Left lung (tissue), 10 donors: Measurements from ENCODE around the gene CHCHD1. TPM values are rescaled to one million over a fixed set of nuclear protein-coding genes. Genes with fewer than 3 reads are reported as not detected.
A peak's percentile ranks its signal among the peaks of the same experiment; 100 is the strongest.
"Not testable (repeated sequence)": the region's sequence is repeated elsewhere in the genome, so short reads cannot be mapped to it uniquely, and the experiment has no call there.

Experiments used
- ATAC-seq: fragments of 200-7000 bp; cut with Tn5 transposase; one replicate; pipeline ENCODE4 v1.9.1; 2020; ENCODE audit warnings: moderate library complexity
- DNase-seq, 4 donors: peaks; one replicate each; pipeline ENCODE4 v3.0.0-alpha.2; 2013 to 2020
- H3K27ac ChIP-seq, 2 donors: fragments of 200-600 bp; sonication (generic) in 1 of 2; one replicate each; pipeline versions ENCODE4 v1.5.0 to v1.8.0; 2020 to 2021
- H3K27me3 ChIP-seq, 2 donors: fragments of 200-600 bp; sonication (generic) in 1 of 2; one replicate each; pipeline versions ENCODE4 v1.5.0 to v1.8.0; 2020 to 2021
- H3K36me3 ChIP-seq, 2 donors: fragments of 200-600 bp; sonication (generic) in 1 of 2; one replicate each; pipeline versions ENCODE4 v1.5.0 to v1.8.0; 2020 to 2021
- H3K4me1 ChIP-seq, 2 donors: fragments of 200-600 bp; one replicate each; pipeline ENCODE4 v1.8.0; 2021
- H3K4me3 ChIP-seq, 2 donors: fragments of 200-600 bp; sonication (generic) in 1 of 2; one replicate each; pipeline versions ENCODE4 v1.5.0 to v1.8.0; 2020 to 2021; ENCODE audit warnings: mild to moderate bottlenecking in 1 of 2
- H3K9me3 ChIP-seq, 2 donors: fragments of 200-600 bp; sonication (generic) in 1 of 2; one replicate each; pipeline versions ENCODE4 v1.5.0 to v1.8.0; 2020 to 2021
- intact Hi-C, 2 donors: fragments of 100-400 bp; cut with DNase I; formaldehyde crosslinking; loops; one replicate each; pipeline versions ENCODE4 v1.11.2 to v1.14.2; 2022
- polyA plus RNA-seq, 6 donors: library from polyadenylated mRNA; unstranded; fragments of 120-200 nt; gene quantifications; one replicate each; pipeline ENCODE4 v1.2.1, GENCODE V29; 2013; ENCODE audit not compliant: insufficient read length in 6 of 6
- total RNA-seq, 2 donors: library from RNA; stranded (reverse); fragmentation: NEBNext Ultra II Directional; extraction: Animal tissue kit (Norgen Biotek cat#: 25700); gene quantifications; one replicate each; pipeline ENCODE4 v1.2.1, GENCODE V29; 2021
- TF ChIP-seq, protein P1 (sequence below), 2 donors: fragments of 200-600 bp; sonication (generic) in 1 of 2; IDR thresholded peaks; one replicate each; pipeline versions ENCODE4 v1.5.0 to v1.8.0; 2021; ENCODE audit warnings: antibody characterized with exemption in 2 of 2
- donor health status: DM: no; HTN: yes; CAD: no.
- donor health status: DM: no; HTN: no; CAD: no.

CHCHD1 gene
- total and polyA plus RNA-seq, 8 donors, result 24.8 to 41.5 (median 37.5) TPM

DNA sequence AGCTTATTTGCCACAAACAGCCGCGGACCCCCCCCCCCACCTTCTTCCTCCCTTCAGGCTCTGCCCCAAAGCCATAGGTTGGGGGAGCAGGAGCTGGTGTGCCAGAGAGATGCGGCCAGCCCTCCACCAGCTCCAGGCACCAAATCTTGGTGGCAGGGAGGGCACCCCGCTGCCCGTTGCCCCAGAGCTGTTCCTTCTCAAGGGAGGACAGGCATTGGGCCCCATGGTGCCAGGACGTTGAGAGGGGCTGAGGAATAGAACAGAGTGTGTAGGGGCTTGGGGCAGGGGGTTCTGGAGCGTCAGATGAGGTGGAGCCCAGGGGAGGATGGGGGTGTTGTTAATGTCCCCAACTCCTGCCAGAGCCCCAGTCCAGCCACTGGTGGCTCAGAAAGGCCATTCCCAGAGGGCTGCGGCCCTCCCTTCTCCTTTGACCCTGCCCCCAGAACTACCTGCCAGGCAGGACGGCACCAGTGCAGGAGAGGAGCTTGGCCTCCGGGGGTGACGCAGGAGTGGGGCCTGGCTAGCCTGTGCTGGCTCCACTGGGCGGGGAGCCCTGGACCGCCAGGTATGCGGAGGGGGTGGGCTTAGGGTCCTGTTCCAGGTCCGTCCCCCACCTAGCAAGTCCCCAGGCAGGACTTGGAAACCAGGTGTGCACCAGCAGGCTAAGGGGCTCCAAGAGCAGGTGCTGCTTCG, 47.7 kb upstream of the CHCHD1 start:
- Histone ChIP-seq H3K27ac (no peak overlapping the region), H3K4me1 (peaks cover 6 to 24% of the 10 kb centered on the region in 2 donors), H3K27me3 (no peaks in the 10 kb centered on the region), H3K36me3 (peaks cover 0 to 43% of the 10 kb centered on the region in 2 donors), H3K4me3 (no peak overlapping the region), H3K9me3 (no peaks in the 10 kb centered on the region)
- TF ChIP-seq, protein P1, sequence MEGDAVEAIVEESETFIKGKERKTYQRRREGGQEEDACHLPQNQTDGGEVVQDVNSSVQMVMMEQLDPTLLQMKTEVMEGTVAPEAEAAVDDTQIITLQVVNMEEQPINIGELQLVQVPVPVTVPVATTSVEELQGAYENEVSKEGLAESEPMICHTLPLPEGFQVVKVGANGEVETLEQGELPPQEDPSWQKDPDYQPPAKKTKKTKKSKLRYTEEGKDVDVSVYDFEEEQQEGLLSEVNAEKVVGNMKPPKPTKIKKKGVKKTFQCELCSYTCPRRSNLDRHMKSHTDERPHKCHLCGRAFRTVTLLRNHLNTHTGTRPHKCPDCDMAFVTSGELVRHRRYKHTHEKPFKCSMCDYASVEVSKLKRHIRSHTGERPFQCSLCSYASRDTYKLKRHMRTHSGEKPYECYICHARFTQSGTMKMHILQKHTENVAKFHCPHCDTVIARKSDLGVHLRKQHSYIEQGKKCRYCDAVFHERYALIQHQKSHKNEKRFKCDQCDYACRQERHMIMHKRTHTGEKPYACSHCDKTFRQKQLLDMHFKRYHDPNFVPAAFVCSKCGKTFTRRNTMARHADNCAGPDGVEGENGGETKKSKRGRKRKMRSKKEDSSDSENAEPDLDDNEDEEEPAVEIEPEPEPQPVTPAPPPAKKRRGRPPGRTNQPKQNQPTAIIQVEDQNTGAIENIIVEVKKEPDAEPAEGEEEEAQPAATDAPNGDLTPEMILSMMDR (IDR thresholded peaks at IDR 0.05), result no peak
- DNase-seq (no peak), ATAC-seq (no peak)
- intact Hi-C loops, result no loop called here

DNA sequence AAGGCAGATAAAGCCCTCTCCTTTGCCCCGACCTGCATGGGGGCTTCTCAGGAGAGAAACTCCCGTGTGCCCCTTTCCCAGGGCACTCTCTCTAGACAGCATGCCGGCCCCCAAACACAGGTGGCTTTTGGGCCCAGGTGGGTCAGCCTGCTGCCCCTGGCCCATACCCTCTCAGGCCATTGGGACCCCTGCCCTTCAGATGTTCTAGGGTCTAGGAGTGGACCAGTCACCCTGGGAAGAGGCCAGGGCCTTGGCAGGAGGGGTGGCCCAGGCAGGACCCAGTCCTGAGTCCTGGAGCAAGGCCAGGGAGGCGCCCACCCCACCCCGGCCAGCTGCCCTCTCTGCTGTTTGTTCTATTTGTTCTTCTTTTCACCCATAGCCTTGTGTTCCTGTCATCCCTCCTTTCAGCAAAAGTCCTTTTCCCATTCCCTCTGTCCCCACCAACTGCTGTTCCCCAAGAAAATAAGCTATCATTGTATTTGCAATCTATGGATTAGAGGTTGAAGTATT, 47.0 kb upstream of the CHCHD1 start:
- TF ChIP-seq, protein P1 (IDR thresholded peaks at IDR 0.05), result no peak
- peaks cover 6 to 19% of the 10 kb centered on the region in 2 donors for H3K4me1 ChIP-seq
- no peaks in the 10 kb centered on the region for H3K27me3 ChIP-seq
- no peaks in the 10 kb centered on the region for H3K9me3 ChIP-seq
- ATAC-seq (no peak), DNase-seq (no peak)
- H3K4me3 ChIP-seq, result no peak overlapping the region
- H3K27ac ChIP-seq, result no peak overlapping the region
- H3K36me3 ChIP-seq, result peaks cover 0 to 43% of the 10 kb centered on the region in 2 donors
- intact Hi-C loops, result no loop called here

DNA sequence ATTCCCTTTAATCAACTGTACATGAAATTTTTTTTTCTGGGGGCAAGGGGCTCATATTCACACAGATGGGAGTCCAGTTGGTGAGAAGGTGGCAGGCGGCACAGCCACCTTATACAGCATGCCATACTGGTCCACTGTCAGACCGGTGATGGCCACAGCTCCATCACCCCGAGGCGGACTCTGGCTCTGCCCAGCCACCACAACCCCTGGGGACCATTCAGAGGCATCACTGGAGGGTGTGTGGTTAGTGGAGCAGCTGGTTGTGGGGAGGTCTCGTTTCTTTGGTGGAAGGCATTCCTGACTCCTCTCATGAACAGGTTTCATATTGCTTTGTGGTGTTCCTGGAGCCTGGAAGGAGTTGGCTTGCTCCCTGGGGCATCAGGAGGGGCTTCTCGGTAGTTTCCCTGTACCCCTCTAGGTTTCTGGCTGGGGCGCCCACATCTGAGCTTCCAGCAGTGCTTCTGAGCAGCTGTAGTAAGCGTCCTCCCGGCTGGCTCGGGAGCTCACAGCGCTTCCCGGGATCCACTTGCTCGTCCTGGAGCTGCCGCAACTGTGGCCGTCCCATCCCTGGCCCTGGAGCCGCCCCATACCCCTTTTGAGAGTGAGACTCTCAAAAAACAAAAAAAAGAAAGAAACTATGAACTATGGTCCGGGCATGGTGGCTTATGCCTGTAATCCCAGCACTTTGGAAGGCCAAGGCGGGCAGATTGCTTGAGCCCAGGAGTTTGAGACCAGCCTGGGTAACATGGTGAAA, 41.2 kb upstream of the CHCHD1 start:
- Histone ChIP-seq H3K36me3 (peaks cover 0 to 14% of the 10 kb centered on the region in 2 donors), H3K4me1 (peaks cover 21 to 23% of the 10 kb centered on the region in 2 donors)
- ATAC-seq, DNase-seq, intact Hi-C loops, H3K9me3 ChIP-seq, H3K27me3 ChIP-seq, H3K4me3 ChIP-seq, H3K27ac ChIP-seq: not testable (repeated sequence)

DNA sequence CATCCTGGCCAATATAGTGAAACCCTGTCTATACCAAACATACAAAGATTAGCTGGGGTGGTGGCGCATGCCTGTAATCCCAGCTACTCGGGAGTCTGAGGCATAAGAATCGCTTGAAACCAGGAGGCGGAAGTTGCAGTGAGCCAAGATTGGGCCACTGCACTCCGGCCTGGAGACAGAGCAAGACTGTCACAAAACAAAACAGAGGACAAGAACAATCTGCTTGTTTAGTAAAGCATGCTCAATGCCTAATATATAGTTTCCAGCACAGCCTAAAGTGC, 39.5 kb upstream of the CHCHD1 start:
- H3K27ac ChIP-seq, result peak overlapping the region in 1 of 2 donors; percentile 24
- no peaks in the 10 kb centered on the region for H3K27me3 ChIP-seq
- TF ChIP-seq, protein P1 (IDR thresholded peaks at IDR 0.05), result no peak
- H3K36me3 ChIP-seq, result peaks cover 0 to 20% of the 10 kb centered on the region in 2 donors
- no peaks in the 10 kb centered on the region for H3K9me3 ChIP-seq
- DNase-seq, result no peak
- ATAC-seq, result no peak
- no peak overlapping the region for H3K4me3 ChIP-seq
- peaks cover 29 to 40% of the 10 kb centered on the region in 2 donors for H3K4me1 ChIP-seq
- intact Hi-C loops, result no loop called here

DNA sequence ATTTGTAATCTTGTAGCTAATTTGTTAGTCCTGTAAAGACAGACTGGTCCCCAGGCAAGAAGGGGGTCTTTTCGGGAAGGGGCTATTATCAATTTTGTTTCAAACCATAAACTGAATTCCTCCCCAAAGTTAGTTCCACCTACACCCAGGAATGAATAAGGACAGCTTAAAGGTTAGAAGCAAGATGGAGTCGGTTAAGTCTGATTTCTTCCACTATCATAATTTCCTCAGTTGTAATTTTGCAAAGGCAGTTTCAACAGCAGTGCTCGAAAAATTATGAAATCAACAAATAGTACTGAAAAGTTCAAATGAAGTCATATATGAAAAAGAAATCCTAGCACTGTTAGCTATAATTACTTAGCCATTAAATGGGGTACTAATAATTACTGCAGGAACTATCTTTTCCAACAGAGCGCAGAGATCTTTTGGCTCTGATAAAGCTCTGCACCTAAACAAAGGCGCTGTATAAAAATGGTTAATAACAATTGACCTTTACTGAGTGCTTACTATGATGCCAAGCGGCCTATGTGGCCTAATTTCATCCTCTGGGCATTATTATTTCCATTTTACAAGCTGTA, 38.4 kb upstream of the CHCHD1 start:
- H3K9me3 ChIP-seq, result no peaks in the 10 kb centered on the region
- H3K27ac ChIP-seq, result peak overlapping the region; percentile 90 to 94
- H3K27me3 ChIP-seq, result no peaks in the 10 kb centered on the region
- intact Hi-C loops, result no loop called here
- peaks cover 0 to 24% of the 10 kb centered on the region in 2 donors for H3K36me3 ChIP-seq
- H3K4me1 ChIP-seq, result peaks cover 30 to 45% of the 10 kb centered on the region in 2 donors
- peak overlapping the region; percentile 85 to 95 for H3K4me3 ChIP-seq
- TF ChIP-seq, protein P1 (IDR thresholded peaks at IDR 0.05), result no peak
- ATAC-seq (peak; percentile 1), DNase-seq (no peak)
